ENCODE results near the gene PECR.

PECR gene

GRCh38 chr2:216081487-216082116 lies at the start of gene PECR, which contains the start of gene TMEM169:
Gene PECR (minus strand): TSS chr2:216081809. CDS start chr2:216081741, 68 bp downstream.
Gene TMEM169 (plus strand): TSS chr2:216081919. CDS start chr2:216095964, 14,045 bp downstream.
- peak; percentile 78 for DNase-seq

DNA sequence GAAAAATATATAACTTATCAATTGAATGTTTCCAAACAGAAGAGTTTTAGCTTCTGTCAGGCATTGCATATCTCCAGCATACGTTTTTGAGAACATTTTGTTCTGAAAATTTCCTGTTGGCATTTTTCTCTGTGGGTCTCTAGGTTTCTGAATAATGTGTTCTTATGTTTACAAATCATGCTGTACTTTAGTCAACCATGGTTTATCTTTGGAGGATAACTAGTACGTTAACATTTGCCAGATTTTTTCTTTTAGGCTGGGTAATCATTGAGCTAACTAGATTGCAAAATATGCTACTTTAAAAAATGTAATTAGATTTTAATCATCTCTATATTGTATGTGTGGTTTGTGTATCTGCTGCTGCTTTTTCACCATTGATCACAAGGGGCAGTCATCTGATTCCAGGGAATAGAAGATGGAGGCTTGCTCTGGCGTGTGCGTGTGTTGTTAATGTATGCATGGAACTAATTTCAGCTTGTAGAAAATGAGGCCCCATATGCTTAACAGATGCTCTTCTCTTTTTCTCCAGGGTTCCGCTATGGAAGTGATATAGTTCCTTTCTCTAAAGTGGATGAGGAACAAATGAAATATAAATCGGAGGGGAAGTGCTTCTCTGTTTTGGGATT lies 48.9 kb upstream of the PECR start:
- no peak for DNase-seq

GRCh38 chr2:216126943-216127342 lies 45.3 kb upstream of the PECR start:
- no peak for DNase-seq

DNA sequence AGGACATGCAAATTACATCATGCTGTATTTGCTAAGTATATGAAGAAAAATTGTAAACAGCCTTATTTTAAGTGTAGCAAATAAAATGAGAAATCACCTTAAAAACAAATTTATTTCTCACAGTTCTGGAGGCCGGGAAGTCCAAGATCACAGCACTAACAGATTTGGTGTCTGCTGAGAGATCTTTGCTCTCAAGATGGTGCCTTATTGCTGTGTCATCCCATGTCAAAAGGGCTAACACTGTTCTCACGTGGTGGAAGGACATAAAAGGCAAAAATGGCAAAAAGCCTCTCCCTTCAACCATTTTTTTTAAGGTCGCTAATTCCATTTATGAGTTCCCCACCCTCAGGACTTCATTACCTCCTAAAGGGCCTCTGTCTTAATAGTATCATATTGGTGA lies 39.6 kb upstream of the PECR start:
- no peak for DNase-seq

DNA sequence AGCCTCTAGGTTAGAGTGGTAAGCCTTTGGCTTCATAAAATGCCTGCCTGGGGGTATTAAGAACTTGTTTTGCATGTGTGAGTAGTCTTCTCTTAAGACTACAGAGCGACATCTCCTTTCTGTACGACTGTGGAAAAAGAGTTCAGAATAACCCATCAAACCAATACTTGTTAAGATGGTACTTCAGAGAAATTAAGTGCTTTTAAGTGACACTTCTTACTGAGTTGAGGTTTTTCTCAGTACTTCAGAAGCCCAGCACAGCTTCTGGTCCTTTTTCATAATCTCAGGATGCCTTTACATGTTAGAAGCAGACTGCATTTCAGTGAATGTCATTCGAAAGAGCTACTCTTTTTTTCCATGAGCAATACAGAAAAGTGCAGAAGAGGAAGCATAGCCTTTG lies 38.4 kb upstream of the PECR start:
- DNase-seq = no peak

- DNase-seq = no peak
Measured at GRCh38 chr2:216119146-216119545, 37.5 kb upstream of the PECR start.

GRCh38 chr2:216118474-216118873 lies 36.9 kb upstream of the PECR start:
- no peak for DNase-seq

DNA sequence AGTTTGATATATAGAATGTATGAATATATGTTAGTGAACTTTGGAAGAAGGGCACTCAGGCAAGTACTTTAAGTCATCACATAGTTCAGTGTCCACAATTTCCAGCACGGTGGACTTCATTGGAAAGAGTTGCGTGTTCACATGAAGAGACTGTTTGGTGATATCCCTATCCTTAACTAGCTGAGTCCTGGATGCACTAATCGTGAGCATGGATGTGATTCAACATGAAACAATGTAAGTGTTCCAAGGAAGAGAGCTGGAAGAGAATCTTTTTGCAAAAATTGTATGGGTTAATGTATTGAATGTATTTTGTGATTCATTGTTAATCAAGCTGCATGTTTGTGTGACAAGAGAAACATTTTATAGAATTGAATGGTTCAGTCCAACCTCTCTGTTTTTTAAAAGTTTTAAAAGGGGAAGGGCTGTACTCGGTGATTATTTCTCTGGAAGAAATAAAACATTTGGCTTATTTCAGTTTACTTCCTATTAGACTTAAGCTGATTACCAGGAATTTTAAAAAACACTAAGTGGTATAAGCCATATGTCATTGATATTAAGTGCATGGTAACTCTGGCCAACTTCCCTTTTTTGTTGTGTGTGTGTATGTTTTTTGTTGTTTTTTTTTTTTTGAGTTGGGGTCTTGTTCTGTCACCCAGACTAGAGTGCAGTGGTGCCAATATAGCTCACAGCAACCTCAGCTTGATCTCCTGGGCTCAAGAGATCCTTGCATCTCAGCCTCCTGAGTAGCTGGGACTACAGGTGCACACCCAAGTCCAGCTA lies 36.1 kb upstream of the PECR start:
- DNase-seq = no peak

GRCh38 chr2:216116418-216116817 lies 34.8 kb upstream of the PECR start:
- DNase-seq = no peak

DNA sequence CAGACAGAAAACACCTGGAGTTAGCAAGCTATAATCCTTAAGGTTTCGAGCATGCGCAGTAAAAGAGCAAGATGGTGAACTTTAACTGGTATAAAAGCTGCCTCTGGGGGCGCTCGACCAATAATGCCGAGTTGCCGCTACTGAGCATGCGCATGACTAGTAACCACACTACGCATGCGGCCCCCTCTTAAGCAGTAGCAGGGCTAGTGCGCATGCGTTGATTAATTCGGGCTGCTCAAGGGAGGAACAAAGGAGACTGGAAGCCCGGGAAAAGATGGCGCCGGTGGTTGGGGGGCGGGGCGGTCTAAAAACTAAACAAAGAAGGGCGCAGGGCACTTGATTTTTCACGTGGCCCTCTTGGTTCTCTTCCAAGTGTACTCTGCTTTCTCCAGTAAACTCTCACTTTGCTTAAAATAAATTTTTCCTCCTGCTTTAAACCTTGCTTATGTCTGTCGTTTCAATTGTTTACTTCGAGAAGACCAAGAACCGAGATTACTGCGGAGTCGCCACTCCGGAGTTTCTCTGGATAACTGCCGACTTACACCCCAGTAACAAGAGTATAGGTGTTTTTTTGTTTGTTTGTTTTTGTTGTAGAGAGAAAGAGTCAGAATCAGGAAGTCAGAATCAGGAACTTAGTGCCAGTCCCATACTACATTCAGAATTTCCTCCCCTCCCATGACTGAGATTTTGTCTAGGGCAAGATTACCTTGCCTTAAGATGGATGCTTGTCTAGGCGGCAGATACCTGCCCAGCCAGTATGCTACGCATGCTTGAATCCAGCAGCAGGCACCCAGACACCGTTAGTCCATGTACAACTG lies 33.3 kb upstream of the PECR start:
- DNase-seq = peak; percentile 92

DNA sequence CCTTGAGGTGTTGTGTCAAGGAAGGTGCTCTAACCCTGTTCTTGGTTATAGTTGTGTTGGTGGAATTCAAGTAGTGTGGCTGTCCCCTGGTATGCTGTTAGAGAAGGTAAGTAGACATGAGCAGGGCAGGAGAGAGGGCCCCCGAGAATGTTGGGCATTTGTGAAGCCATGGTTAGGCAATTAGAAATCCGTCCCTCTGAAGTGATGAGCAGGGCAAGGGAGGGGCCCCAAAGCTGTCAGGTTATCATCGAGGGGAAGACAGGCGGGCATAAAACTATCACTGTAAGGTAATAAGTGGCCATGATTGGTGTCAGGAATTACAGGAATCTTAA lies 32.7 kb upstream of the PECR start:
- DNase-seq = no peak

DNA sequence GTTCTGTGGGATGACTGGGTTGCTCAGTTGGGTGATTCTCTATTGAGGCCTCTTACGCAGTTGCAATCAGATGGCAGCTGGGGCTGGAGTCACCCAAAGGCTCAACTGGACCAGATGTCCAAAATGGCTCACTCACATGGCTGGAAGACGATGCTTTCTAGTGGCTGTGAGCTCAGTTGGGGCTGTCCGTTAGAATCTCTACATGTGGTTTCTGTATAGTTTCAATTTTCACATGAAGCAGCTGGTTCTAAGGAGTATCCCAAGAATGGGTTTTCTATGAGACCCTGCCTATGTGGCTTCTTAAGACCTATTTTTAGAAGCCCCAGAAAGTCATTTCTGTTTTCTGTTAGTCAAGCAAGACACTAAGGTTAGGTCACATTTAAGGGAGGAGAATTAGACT lies 32.0 kb upstream of the PECR start:
- no peak for DNase-seq

GRCh38 chr2:216112926-216113325 lies 31.3 kb upstream of the PECR start:
- no peak for DNase-seq

- DNase-seq = no peak
Measured at GRCh38 chr2:216111122-216111521, 29.5 kb upstream of the PECR start.

- no peak for DNase-seq
Measured at GRCh38 chr2:216110620-216111019, 29.0 kb upstream of the PECR start.

DNA sequence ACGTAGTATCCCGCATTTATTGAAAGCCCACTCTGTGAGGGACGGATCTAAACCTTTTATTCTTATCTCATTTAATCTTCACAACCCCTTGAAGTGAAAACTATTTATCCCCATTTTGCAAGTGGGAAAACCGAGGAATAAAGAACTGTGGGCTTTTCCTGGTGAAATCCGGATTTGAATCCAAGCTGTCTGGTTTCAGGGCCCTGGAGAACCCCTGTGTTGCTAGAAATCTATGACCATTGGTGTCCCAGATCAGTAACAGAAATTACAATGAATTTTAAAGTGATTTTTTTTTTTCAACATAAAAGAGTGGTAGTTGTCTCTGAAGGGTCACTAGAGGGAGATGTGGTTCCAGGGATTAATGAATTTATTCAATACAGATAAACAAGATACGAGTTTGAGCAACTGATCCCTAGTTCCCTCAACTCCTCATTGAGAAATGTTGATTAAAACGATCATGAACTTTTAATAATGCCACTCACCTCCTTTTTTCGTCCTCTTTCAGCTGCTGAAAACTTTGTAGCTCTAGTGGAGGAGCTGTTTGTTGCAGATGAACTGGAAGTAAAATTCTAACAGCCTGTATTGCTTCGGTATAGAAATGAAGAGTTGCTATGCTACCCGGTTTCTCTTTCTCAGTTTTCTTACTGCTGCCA lies 28.5 kb upstream of the PECR start:
- DNase-seq = no peak

- DNase-seq = peak; percentile 97
Measured at GRCh38 chr2:216108967-216109921, 27.6 kb upstream of the PECR start, which contains the start of gene XRCC5. Gene XRCC5 (plus strand): TSS chr2:216109348. CDS start chr2:216109437, 89 bp downstream.

DNA sequence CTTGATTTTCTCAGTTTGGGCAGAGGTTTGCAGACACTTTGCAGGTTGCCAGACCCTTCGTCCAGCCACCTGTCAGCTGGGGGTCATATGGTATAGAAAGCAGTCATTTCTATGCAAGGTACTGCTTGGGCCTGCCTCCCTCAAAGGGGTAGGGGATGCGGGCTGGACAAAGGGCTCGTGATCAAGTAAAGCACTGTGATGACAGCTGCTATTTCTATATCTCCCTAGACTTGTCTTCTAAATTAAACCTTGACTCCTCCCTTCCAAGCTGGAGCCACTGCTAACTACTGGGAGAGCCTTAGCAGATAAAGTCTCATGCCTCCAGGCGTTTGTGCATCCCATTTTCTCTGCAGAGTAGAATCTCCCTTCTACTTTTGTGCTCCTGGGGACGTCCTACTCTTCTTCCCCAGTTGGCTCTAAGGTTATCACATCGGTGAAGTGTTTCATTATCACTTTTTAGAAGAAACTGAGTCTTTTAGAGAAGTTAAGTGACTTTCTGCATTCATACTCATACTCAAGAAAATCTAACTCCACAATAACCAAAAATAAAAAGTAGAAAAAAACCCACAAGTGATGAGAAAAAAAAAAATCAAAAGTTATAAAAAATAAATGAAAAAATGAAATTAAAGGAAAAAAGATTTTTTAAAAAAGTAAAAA lies 26.8 kb upstream of the PECR start:
- DNase-seq = no peak

- DNase-seq = no peak
Measured at GRCh38 chr2:216107760-216108159, 26.2 kb upstream of the PECR start.

DNA sequence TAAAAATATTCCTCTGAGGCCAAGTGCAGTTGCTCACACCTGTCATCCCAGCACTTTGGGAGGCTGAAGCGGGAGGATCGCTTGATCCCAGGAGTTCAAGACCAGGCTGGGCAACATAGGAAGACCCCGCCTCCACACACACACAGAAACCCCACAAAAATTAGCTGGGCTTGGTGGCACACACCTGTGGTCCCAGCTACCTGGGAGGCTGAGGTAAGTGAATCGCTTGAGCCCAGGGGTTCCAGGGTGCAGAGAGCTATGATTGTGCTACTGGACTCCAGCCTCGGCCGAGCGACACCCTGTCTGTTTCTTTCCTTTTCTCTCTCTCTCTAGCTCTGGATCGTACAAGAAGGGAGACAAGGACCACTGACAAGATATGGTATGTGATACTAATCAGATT lies 25.7 kb upstream of the PECR start:
- DNase-seq = no peak

DNA sequence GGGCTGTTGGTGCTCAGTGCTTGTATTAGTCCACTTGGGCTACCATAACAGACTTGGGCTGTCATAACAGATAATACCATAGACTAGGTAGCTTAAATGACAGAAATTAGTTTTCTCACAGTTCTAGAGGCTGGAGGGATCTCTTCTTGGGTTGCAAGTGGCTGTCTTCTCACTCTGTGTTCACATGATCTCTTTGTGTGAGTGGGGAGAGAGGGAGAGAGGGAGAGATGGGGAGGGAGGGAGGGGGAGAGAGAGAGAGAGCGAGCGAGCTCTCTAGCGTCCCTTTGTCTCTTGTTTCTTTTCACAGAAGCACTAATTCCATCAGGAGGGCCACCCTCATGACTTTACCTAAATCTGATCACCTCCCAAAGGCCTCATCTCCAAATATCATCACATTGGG lies 23.1 kb upstream of the PECR start:
- no peak for DNase-seq

Measured in stimulated activated CD4-positive, alpha-beta T cell treated with anti-CD3 and anti-CD28 coated beads, Interleukin-4, amount 100 ng/mL, for 1 hour (primary cell).